Sigmoid colon (tissue), 7 donors: ENCODE data around the gene ITPR2. TPM values are rescaled to one million over a fixed set of nuclear protein-coding genes. Genes with fewer than 3 reads are reported as not detected.

Experiments
- DNase-seq: peaks from one replicate; pipeline ENCODE4 v3.0.0-alpha.2; 2019
- H3K27ac ChIP-seq, 4 donors: fragments of 200-600 bp; sonication (generic); one replicate each; pipeline ENCODE4 v1.5.1; 2016 to 2019; ENCODE audit warnings: mild to moderate bottlenecking in 1 of 4
- H3K27me3 ChIP-seq, 3 donors: fragments of 200-600 bp; sonication (generic); one replicate each; pipeline ENCODE4 v1.5.1; 2019; ENCODE audit warnings: mild to moderate bottlenecking in 1 of 3
- H3K36me3 ChIP-seq, 4 donors: fragments of 200-600 bp; sonication (generic); one replicate each; pipeline ENCODE4 v1.5.1; 2016 to 2019
- H3K4me1 ChIP-seq, 4 donors: fragments of 200-600 bp; sonication (generic); one replicate each; pipeline ENCODE4 v1.5.1; 2017 to 2019
- H3K4me3 ChIP-seq, 4 donors: fragments of 200-600 bp; sonication (generic); one replicate each; pipeline ENCODE4 v1.5.1; 2017 to 2019; ENCODE audit warnings: mild to moderate bottlenecking in 2 of 4, moderate library complexity in 1 of 4
- H3K9me3 ChIP-seq, 4 donors: fragments of 200-600 bp in 3 of 4; sonication (generic) in 3 of 4; one replicate each; pipeline versions ENCODE4 v1.5.1 to v1.6.1; 2013 to 2019
- EP300 ChIP-seq, 4 donors: sonication (generic); formaldehyde crosslinking; IDR thresholded peaks; one replicate each; pipeline ENCODE4 v1.6.1; 2017; ENCODE audit warnings: antibody characterized with exemption in 4 of 4
- POLR2A ChIP-seq, 2 donors: fragments of 450-650 bp; IDR thresholded peaks; one replicate each; pipeline ENCODE4 v1.6.1; 2016; ENCODE audit warnings: antibody characterized with exemption in 2 of 2, mild to moderate bottlenecking in 2 of 2, moderate library complexity in 2 of 2
- POLR2AphosphoS5 ChIP-seq, 4 donors: sonication (generic); formaldehyde crosslinking; IDR thresholded peaks; one replicate each; pipeline ENCODE4 v1.6.1; 2017; ENCODE audit warnings: antibody characterized with exemption in 4 of 4
- WGBS, 2 donors: extraction: QIAGEN DNeasy Blood & Tissue Kit; methylation state at CpG; one replicate each; pipeline ENCODE4 v1.1.7; 2013; 5-methylcytosine and 5-hydroxymethylcytosine counted together
- intact Hi-C: fragments of 100-400 bp; cut with DNase I; formaldehyde crosslinking; loops from one replicate; pipeline ENCODE4 v1.15.1; 2023
- polyA plus RNA-seq, 3 donors: library from polyadenylated mRNA; stranded (reverse); fragments of 200-250 nt; gene quantifications; one replicate each; pipeline ENCODE4 v1.2.3, GENCODE V29; 2013
- total RNA-seq, 4 donors: library from RNA; depleted of rRNA; stranded (reverse); fragments of >200 nt; gene quantifications; one replicate each; pipeline ENCODE4 v1.1.0, GENCODE V29; 2016
- TF ChIP-seq, protein P1 (sequence below), 4 experiments: fragments of 450-650 bp in 3 of 4; fragments of 200-600 bp in 1 of 4; IDR thresholded peaks; one replicate each; pipeline ENCODE4 v1.5.1; 2016 to 2019; ENCODE audit warnings: antibody characterized with exemption in 4 of 4, mild to moderate bottlenecking in 3 of 4, moderate library complexity in 2 of 4
- donor health status: healthy with polysubstance abuse.
- donor health status: Bipolar disorder and iron deficiency.
- donor health status: healthy.

The ITPR2 gene
- total and polyA plus RNA-seq, 7 donors: 1.4 to 78.1 (median 58.9) TPM

- intact Hi-C loops: loop anchor here (5.0 to 10.0 kb wide), 2 partner anchors 39 to 446 kb away; no protein-coding TSS in a partner anchor
- Histone ChIP-seq H3K27ac (no peak overlapping the region), H3K4me1 (peaks cover 0 to 68% (median 51%) of the 10 kb centered on the region in 4 donors), H3K27me3 (no peaks in the 10 kb centered on the region), H3K9me3 (no peaks in the 10 kb centered on the region), H3K36me3 (no peaks in the 10 kb centered on the region), H3K4me3 (no peak overlapping the region)
- DNase-seq: no peak
- TF ChIP-seq, protein P1, sequence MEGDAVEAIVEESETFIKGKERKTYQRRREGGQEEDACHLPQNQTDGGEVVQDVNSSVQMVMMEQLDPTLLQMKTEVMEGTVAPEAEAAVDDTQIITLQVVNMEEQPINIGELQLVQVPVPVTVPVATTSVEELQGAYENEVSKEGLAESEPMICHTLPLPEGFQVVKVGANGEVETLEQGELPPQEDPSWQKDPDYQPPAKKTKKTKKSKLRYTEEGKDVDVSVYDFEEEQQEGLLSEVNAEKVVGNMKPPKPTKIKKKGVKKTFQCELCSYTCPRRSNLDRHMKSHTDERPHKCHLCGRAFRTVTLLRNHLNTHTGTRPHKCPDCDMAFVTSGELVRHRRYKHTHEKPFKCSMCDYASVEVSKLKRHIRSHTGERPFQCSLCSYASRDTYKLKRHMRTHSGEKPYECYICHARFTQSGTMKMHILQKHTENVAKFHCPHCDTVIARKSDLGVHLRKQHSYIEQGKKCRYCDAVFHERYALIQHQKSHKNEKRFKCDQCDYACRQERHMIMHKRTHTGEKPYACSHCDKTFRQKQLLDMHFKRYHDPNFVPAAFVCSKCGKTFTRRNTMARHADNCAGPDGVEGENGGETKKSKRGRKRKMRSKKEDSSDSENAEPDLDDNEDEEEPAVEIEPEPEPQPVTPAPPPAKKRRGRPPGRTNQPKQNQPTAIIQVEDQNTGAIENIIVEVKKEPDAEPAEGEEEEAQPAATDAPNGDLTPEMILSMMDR (IDR thresholded peaks at IDR 0.05): no peak
- no peak for TF ChIP-seq POLR2AphosphoS5 (IDR thresholded peaks at IDR 0.05)
- no peak for TF ChIP-seq EP300 (IDR thresholded peaks at IDR 0.05)
- TF ChIP-seq POLR2A (IDR thresholded peaks at IDR 0.05): no peak
- WGBS, 2 donors: 60 to 88% methylated on average over 2 of the region's 2 CpGs
Observed at GRCh38 chr12:26748412-26748740, 84.6 kb downstream of the ITPR2 start.

GRCh38 chr12:26746121-26746714 lies 86.8 kb downstream of the ITPR2 start:
- no peak for DNase-seq
- no peaks in the 10 kb centered on the region for H3K27me3 ChIP-seq
- WGBS, 2 donors: 77 to 88% methylated on average over 4 of the region's 4 CpGs
- TF ChIP-seq POLR2A (IDR thresholded peaks at IDR 0.05) (no peak), POLR2AphosphoS5 (IDR thresholded peaks at IDR 0.05) (no peak), EP300 (IDR thresholded peaks at IDR 0.05) (no peak)
- TF ChIP-seq, protein P1 (IDR thresholded peaks at IDR 0.05): no peak
- peak overlapping the region in 3 of 4 donors; percentile 71 to 83 (median 78) for H3K27ac ChIP-seq
- intact Hi-C loops: loop anchor here (5.0 to 10.0 kb wide), 2 partner anchors 41 to 449 kb away; no protein-coding TSS in a partner anchor
- no peaks in the 10 kb centered on the region for H3K36me3 ChIP-seq
- peaks cover 0 to 88% (median 62%) of the 10 kb centered on the region in 4 donors for H3K4me1 ChIP-seq
- no peaks in the 10 kb centered on the region for H3K9me3 ChIP-seq
- H3K4me3 ChIP-seq: no peak overlapping the region

DNA sequence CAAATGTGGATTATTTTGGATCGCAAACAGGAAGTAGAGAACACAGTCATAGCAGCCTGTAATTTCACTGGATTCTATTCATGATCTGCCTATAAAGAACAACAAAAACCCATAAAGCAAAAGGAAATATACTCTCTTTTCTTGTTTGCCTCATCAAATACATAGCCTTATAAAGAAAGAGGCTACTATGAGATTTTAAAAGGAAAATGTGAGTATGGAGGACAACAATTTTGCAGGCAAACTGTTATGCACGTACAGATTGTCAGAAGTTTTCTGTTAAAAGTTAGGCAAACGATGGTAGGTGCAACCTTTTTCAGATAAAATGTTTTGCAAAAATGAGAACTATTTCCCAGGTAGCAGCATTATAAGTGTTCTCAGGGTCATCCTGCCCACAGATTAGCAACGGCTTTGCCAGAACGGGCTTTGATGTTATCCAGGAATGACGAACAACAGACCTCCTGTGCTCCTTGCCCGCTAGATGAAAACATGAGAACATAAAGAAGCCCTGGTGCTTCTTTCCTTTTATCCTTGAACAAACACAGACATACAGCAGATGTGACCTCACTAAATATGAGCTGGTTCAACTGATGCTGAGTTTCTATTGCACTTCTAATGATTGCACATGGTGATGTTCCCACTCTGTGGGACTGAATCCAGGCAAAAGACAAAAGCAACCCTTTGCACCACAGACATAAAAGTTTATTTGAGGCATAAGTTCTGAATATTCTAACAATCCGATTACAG lies 88.1 kb downstream of the ITPR2 start:
- H3K4me3 ChIP-seq: no peak overlapping the region
- peaks cover 0 to 91% (median 65%) of the 10 kb centered on the region in 4 donors for H3K4me1 ChIP-seq
- no peaks in the 10 kb centered on the region for H3K9me3 ChIP-seq
- WGBS, 2 donors: 83 to 87% methylated on average over 8 of the region's 8 CpGs
- TF ChIP-seq POLR2A (IDR thresholded peaks at IDR 0.05): no peak
- peak in 3 of 4 donors; percentile 18 to 72 (median 59) for TF ChIP-seq EP300 (IDR thresholded peaks at IDR 0.05)
- TF ChIP-seq, protein P1 (IDR thresholded peaks at IDR 0.05): no peak
- TF ChIP-seq POLR2AphosphoS5 (IDR thresholded peaks at IDR 0.05): peak; percentile 78 to 95 (median 90)
- intact Hi-C loops: loop anchor here (5.0 to 10.0 kb wide), 3 partner anchors 42 to 450 kb away; partner anchors contain the start of gene ITPR2
- H3K27me3 ChIP-seq: no peaks in the 10 kb centered on the region
- peak; percentile 69 for DNase-seq
- peak overlapping the region in 3 of 4 donors; percentile 71 to 83 (median 78) for H3K27ac ChIP-seq
- H3K36me3 ChIP-seq: no peaks in the 10 kb centered on the region

GRCh38 chr12:26744042-26744626 lies 88.9 kb downstream of the ITPR2 start:
- peak overlapping the region in 3 of 4 donors; percentile 71 to 83 (median 78) for H3K27ac ChIP-seq
- peaks cover 0 to 86% (median 57%) of the 10 kb centered on the region in 4 donors for H3K4me1 ChIP-seq
- no peaks in the 10 kb centered on the region for H3K36me3 ChIP-seq
- TF ChIP-seq, protein P1 (IDR thresholded peaks at IDR 0.05): no peak
- TF ChIP-seq POLR2A (IDR thresholded peaks at IDR 0.05): no peak
- TF ChIP-seq EP300 (IDR thresholded peaks at IDR 0.05): no peak
- TF ChIP-seq POLR2AphosphoS5 (IDR thresholded peaks at IDR 0.05): no peak
- H3K27me3 ChIP-seq: no peaks in the 10 kb centered on the region
- intact Hi-C loops: loop anchor here (5.0 to 10.0 kb wide), 2 partner anchors 88 to 451 kb away; partner anchors contain the start of gene ITPR2
- WGBS, 2 donors: 85 to 94% methylated on average over 5 of the region's 5 CpGs
- H3K9me3 ChIP-seq: no peaks in the 10 kb centered on the region
- no peak for DNase-seq
- no peak overlapping the region for H3K4me3 ChIP-seq
